ENCODE measurements around the gene MOCOS. TPM values are rescaled to one million over a fixed set of nuclear protein-coding genes. Genes with fewer than 3 reads are reported as not detected.

Gene MOCOS
- total and polyA plus RNA-seq, 2 of the 8 experiments (the other 6 are each of a cell fraction or from before 2014, with no cell fraction given), result 4.7 to 5.8 TPM

GRCh38 chr18:36287653-36288052 is 100.4 kb downstream of the MOCOS start (continued):
- TF ChIP-seq CHD7 (IDR thresholded peaks at IDR 0.05; ENCODE audit: insufficient replicate concordance, low read length), result no peak
- TF ChIP-seq SIRT6 (IDR thresholded peaks at IDR 0.05; ENCODE audit: low read length), result no peak

Measured in H1 (cell line).